ENCODE measurements around the gene GNAO1. TPM values are rescaled to one million over a fixed set of nuclear protein-coding genes. Genes with fewer than 3 reads are reported as not detected.
A peak's percentile ranks its signal among the peaks of the same experiment; 100 is the strongest.

The GNAO1 gene
- total RNA-seq, 6 experiments from 2014 or later, result 18.2 to 45.1 (median 21.5) TPM

DNA sequence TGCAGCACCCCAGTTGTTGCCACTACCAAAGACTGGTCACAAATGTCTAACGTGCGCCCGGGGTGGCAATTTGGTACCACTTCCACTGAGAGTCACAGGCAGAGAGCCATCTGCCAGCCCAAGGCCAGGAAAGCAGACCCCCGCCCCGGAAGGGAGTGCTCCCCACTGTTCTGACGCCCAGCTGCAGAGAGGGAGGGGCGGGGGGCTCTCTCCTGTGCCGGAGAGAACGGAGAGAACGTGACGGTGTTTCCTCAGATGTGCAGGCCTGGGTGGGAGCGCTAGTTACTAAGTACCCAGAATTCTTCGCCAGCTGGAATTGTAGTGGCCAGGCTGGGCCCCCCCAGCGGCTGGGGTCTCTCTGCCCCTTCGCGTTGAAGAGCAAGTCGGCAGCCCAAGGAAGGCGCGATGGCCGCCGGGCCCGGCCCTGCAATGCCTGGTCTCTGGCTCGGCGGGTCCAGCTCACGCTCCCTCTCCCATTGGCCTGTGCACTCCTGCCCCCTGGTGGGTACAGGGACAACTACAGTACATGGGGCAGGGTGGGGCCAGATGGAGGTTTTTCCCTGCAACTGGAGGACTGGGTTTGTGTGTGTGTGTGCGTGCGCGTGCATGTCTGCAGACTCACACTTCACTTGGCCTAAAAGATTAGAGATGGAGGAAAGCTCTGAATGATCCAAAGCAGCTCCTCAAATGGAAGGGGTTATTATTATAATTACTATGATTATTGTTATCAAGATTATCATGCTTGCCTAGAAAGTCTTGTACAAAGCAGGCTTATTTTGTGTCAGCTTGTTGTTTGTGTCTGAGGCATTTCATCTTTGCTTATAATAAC, 126.9 kb downstream of the GNAO1 start:
- no peak for TF ChIP-seq POLR2A (IDR thresholded peaks at IDR 0.05)
- TF ChIP-seq, protein P1, sequence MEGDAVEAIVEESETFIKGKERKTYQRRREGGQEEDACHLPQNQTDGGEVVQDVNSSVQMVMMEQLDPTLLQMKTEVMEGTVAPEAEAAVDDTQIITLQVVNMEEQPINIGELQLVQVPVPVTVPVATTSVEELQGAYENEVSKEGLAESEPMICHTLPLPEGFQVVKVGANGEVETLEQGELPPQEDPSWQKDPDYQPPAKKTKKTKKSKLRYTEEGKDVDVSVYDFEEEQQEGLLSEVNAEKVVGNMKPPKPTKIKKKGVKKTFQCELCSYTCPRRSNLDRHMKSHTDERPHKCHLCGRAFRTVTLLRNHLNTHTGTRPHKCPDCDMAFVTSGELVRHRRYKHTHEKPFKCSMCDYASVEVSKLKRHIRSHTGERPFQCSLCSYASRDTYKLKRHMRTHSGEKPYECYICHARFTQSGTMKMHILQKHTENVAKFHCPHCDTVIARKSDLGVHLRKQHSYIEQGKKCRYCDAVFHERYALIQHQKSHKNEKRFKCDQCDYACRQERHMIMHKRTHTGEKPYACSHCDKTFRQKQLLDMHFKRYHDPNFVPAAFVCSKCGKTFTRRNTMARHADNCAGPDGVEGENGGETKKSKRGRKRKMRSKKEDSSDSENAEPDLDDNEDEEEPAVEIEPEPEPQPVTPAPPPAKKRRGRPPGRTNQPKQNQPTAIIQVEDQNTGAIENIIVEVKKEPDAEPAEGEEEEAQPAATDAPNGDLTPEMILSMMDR (IDR thresholded peaks at IDR 0.05), result peak; percentile 79 to 94 (median 92)
- peaks cover 0 to 6% (median 0%) of the 10 kb centered on the region in 4 donors for H3K36me3 ChIP-seq
- no peak overlapping the region for H3K27ac ChIP-seq
- intact Hi-C loops (cut with DNase I), result loop anchor here (5.0 to 10.0 kb wide), 3 partner anchors 273 to 371 kb away; no protein-coding TSS in a partner anchor
- DNase-seq, result peak; percentile 74 to 85 (median 81)
- no peak overlapping the region for H3K4me3 ChIP-seq
- no peaks in the 10 kb centered on the region for H3K4me1 ChIP-seq
- H3K9me3 ChIP-seq, result no peaks in the 10 kb centered on the region
- ATAC-seq, result peak; percentile 96 to 99 (median 97)
- 29% methylated on average over 11 of the region's 28 CpGs for WGBS (ENCODE audit: insufficient coverage, low coverage, low lambda C conversion rate, missing lambda C conversion rate)
- H3K27me3 ChIP-seq, result no peaks in the 10 kb centered on the region

DNA sequence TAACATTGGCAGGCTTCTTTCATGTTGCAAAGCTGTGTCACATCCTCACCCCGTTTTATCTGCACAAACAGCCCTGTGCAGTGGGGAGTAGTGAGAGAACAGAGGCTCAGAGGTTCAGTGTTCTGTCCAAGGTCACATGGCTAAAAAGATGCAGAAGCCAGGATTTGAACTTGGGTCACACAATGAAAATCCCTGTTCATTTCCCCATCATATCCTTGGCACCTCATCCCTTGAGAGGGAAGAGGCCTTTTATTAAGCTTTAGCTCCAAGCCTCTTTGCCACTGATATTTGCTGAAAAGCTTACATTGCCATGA, 127.5 kb downstream of the GNAO1 start:
- no peaks in the 10 kb centered on the region for H3K27me3 ChIP-seq

DNA sequence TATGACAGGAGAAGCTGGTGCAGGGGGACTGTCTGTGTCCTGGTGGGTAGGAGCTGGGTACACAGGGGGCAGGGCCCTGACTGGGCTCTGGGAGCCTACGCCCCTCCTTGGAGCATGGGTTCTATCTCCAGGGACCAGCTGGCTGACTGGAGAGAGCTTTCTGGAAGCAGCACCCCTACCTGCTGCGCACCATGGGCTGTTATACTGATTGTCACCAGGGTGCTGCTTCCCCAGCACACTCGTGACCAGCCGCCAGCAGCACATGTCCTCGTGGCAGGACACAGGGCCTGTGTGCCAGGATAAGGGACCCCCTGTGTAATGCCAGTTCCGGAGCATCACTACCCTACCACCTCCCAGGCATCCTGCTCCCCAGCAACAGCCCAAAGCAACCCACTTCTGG, 128.1 kb downstream of the GNAO1 start:
- no peak overlapping the region for H3K4me3 ChIP-seq
- intact Hi-C loops (cut with DNase I), result loop anchor here (5.0 to 10.0 kb wide), 3 partner anchors 275 to 372 kb away; no protein-coding TSS in a partner anchor
- WGBS (ENCODE audit: insufficient coverage, low coverage, low lambda C conversion rate, missing lambda C conversion rate), result 80% methylated on average over 2 of the region's 6 CpGs

More for the DNA sequence above, 127.5 kb downstream of the GNAO1 start:
- Histone ChIP-seq H3K4me3 (no peak overlapping the region), H3K36me3 (peaks cover 0 to 6% (median 0%) of the 10 kb centered on the region in 4 donors), H3K27ac (no peak overlapping the region), H3K9me3 (no peaks in the 10 kb centered on the region), H3K4me1 (no peaks in the 10 kb centered on the region)
- TF ChIP-seq, protein P1 (IDR thresholded peaks at IDR 0.05), result no peak
- TF ChIP-seq POLR2A (IDR thresholded peaks at IDR 0.05), result no peak
- DNase-seq, result no peak
- 45% methylated on average over 1 of the region's 1 CpG for WGBS (ENCODE audit: insufficient coverage, low coverage, low lambda C conversion rate, missing lambda C conversion rate)
- intact Hi-C loops (cut with DNase I), result loop anchor here (5.0 to 10.0 kb wide), 3 partner anchors 274 to 371 kb away; no protein-coding TSS in a partner anchor
- no peak for ATAC-seq

DNA sequence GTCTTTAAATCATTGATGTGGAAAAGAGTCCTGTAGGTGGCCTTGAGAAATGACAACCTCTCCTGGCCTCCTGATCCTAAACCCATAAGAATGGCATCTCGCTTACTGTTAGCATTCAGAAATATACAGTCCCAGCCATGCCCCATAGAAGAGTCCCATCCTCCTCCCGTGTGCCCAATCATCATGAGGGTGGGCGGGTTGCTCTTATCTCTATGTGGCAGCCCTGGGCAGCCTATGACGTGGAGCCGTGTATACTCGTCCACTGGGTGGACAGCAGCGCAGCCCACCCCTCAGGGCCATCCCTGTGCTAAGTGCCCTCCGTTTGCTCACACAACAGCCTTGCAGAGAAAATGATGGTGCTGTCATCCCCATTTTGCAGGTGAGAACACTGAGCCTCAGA, 128.8 kb downstream of the GNAO1 start:
- intact Hi-C loops (cut with DNase I), result no loop called here
- 60% methylated on average over 1 of the region's 8 CpGs for WGBS (ENCODE audit: insufficient coverage, low coverage, low lambda C conversion rate, missing lambda C conversion rate)
- DNase-seq, result no peak
- Histone ChIP-seq H3K36me3 (peaks cover 0 to 6% (median 0%) of the 10 kb centered on the region in 4 donors), H3K27ac (no peak overlapping the region), H3K27me3 (no peaks in the 10 kb centered on the region), H3K4me3 (no peak overlapping the region), H3K9me3 (no peaks in the 10 kb centered on the region), H3K4me1 (no peaks in the 10 kb centered on the region)
- ATAC-seq, result no peak
- TF ChIP-seq POLR2A (IDR thresholded peaks at IDR 0.05), result no peak
- TF ChIP-seq, protein P1 (IDR thresholded peaks at IDR 0.05), result no peak

More for the DNA sequence above, 128.1 kb downstream of the GNAO1 start:
- Histone ChIP-seq H3K36me3 (peaks cover 0 to 6% (median 0%) of the 10 kb centered on the region in 4 donors), H3K27me3 (no peaks in the 10 kb centered on the region), H3K4me1 (no peaks in the 10 kb centered on the region), H3K9me3 (no peaks in the 10 kb centered on the region), H3K27ac (no peak overlapping the region)
- no peak for ATAC-seq
- TF ChIP-seq, protein P1 (IDR thresholded peaks at IDR 0.05), result no peak
- no peak for TF ChIP-seq POLR2A (IDR thresholded peaks at IDR 0.05)
- no peak for DNase-seq
